ENCODE data around the gene KIFC1.
"Not testable (repeated sequence)": the region's sequence is repeated elsewhere in the genome, so short reads cannot be mapped to it uniquely, and the experiment has no call there.

KIFC1 gene

GRCh38 chr6:33356295-33356694, 35.3 kb upstream of the KIFC1 start:
- H3K4me3 ChIP-seq (ENCODE audit: low read depth, low read length): no peak overlapping the region
- no peak for TF ChIP-seq CTCF (IDR thresholded peaks at IDR 0.05; ENCODE audit: low read depth, low read length, missing control alignments)
- no peak for DNase-seq (ENCODE audit: low read depth)

GRCh38 chr6:33357160-33357871, 34.3 kb upstream of the KIFC1 start:
- H3K4me3 ChIP-seq (ENCODE audit: low read depth, low read length); DNase-seq (ENCODE audit: low read depth): not testable (repeated sequence)

- no peak for DNase-seq (ENCODE audit: low read depth)
- no peak overlapping the region for H3K4me3 ChIP-seq (ENCODE audit: low read depth, low read length)
- TF ChIP-seq CTCF (IDR thresholded peaks at IDR 0.05; ENCODE audit: low read depth, low read length, missing control alignments): no peak
These were observed 32.3 kb upstream of the KIFC1 start for GRCh38 chr6:33359331-33359730.

- not testable (repeated sequence) for DNase-seq (ENCODE audit: low read depth); H3K4me3 ChIP-seq (ENCODE audit: low read depth, low read length)
These were observed 28.1 kb upstream of the KIFC1 start for GRCh38 chr6:33363486-33363885.

- H3K4me3 ChIP-seq (ENCODE audit: low read depth, low read length); DNase-seq (ENCODE audit: low read depth): not testable (repeated sequence)
These were observed 27.0 kb upstream of the KIFC1 start for GRCh38 chr6:33364475-33365205.

GRCh38 chr6:33365206-33365971, 26.2 kb upstream of the KIFC1 start:
- not testable (repeated sequence) for DNase-seq (ENCODE audit: low read depth); H3K4me3 ChIP-seq (ENCODE audit: low read depth, low read length)
- peak; percentile 23 for TF ChIP-seq CTCF (IDR thresholded peaks at IDR 0.05; ENCODE audit: low read depth, low read length, missing control alignments)

- no peak overlapping the region for H3K4me3 ChIP-seq (ENCODE audit: low read depth, low read length)
- no peak for DNase-seq (ENCODE audit: low read depth)
- TF ChIP-seq CTCF (IDR thresholded peaks at IDR 0.05; ENCODE audit: low read depth, low read length, missing control alignments): no peak
These were observed 24.5 kb upstream of the KIFC1 start for GRCh38 chr6:33367009-33367714.

GRCh38 chr6:33367715-33368025, 24.0 kb upstream of the KIFC1 start:
- DNase-seq (ENCODE audit: low read depth); H3K4me3 ChIP-seq (ENCODE audit: low read depth, low read length): not testable (repeated sequence)

GRCh38 chr6:33371901-33372300, 19.7 kb upstream of the KIFC1 start:
- DNase-seq (ENCODE audit: low read depth); H3K4me3 ChIP-seq (ENCODE audit: low read depth, low read length): not testable (repeated sequence)
